Measurements from ENCODE around the gene ITGAL. TPM values are rescaled to one million over a fixed set of nuclear protein-coding genes. Genes with fewer than 3 reads are reported as not detected.

The ITGAL gene
- total RNA-seq, 1 experiment from 2014 or later: not detected

- TF ChIP-seq CTCF (IDR thresholded peaks at IDR 0.05; ENCODE audit: unreplicated experiment): no peak
- Mint-ChIP-seq H3K9me3 (ENCODE audit: low read depth, unreplicated experiment) (no peaks in the 10 kb centered on the region), H3K4me3 (ENCODE audit: low read depth, unreplicated experiment) (peak overlapping the region; percentile 89), H3K36me3 (ENCODE audit: insufficient read depth, unreplicated experiment) (peaks cover 40% of the 10 kb centered on the region), H3K27ac (ENCODE audit: unreplicated experiment) (peak overlapping the region; percentile 79), H3K27me3 (ENCODE audit: unreplicated experiment) (peaks cover 7% of the 10 kb centered on the region), H3K4me1 (ENCODE audit: low read depth, unreplicated experiment) (peaks cover 22% of the 10 kb centered on the region)
- intact Hi-C loops (cut with micrococcal nuclease; ENCODE audit: unreplicated experiment): no loop called here
- DNase-seq: peak; percentile 59
- no TSS peak for BruUV-seq (replicated peaks)
- CTCF ChIA-PET: interaction anchor here (0.6 to 2.1 kb wide), 6 partner anchors 10 to 152 kb away, joined by 3 to 12 read pairs (median 3); partner anchors contain the start of genes DCTPP1 and ZNF688
Observed at GRCh38 chr16:30561089-30561816, 88.7 kb downstream of the ITGAL start.

- Mint-ChIP-seq H3K4me3 (ENCODE audit: low read depth, unreplicated experiment) (peak overlapping the region; percentile 89), H3K27ac (ENCODE audit: unreplicated experiment) (peak overlapping the region; percentile 79), H3K36me3 (ENCODE audit: insufficient read depth, unreplicated experiment) (peaks cover 34% of the 10 kb centered on the region), H3K9me3 (ENCODE audit: low read depth, unreplicated experiment) (no peaks in the 10 kb centered on the region), H3K27me3 (ENCODE audit: unreplicated experiment) (peaks cover 11% of the 10 kb centered on the region), H3K4me1 (ENCODE audit: low read depth, unreplicated experiment) (peaks cover 30% of the 10 kb centered on the region)
- CTCF ChIA-PET: interaction anchor here (1.0 to 2.1 kb wide), 4 partner anchors 9 to 153 kb away, joined by 3 to 12 read pairs (median 7); partner anchors contain the start of genes DCTPP1 and ZNF688
- peak; percentile 65 for DNase-seq
- intact Hi-C loops (cut with micrococcal nuclease; ENCODE audit: unreplicated experiment): no loop called here
- BruUV-seq (replicated peaks): no TSS peak
- TF ChIP-seq CTCF (IDR thresholded peaks at IDR 0.05; ENCODE audit: unreplicated experiment): no peak
Observed at GRCh38 chr16:30562021-30562420, 89.5 kb downstream of the ITGAL start.

- no TSS peak for BruUV-seq (replicated peaks)
- H3K4me3 Mint-ChIP-seq (ENCODE audit: low read depth, unreplicated experiment): no peak overlapping the region
Observed at GRCh38 chr16:30565526-30565925, 93.0 kb downstream of the ITGAL start.

GRCh38 chr16:30565984-30566383 lies 93.4 kb downstream of the ITGAL start:
- intact Hi-C loops (cut with micrococcal nuclease; ENCODE audit: unreplicated experiment): no loop called here
- Mint-ChIP-seq H3K9me3 (ENCODE audit: low read depth, unreplicated experiment) (no peaks in the 10 kb centered on the region), H3K4me1 (ENCODE audit: low read depth, unreplicated experiment) (peaks cover 22% of the 10 kb centered on the region), H3K27ac (ENCODE audit: unreplicated experiment) (no peak overlapping the region), H3K4me3 (ENCODE audit: low read depth, unreplicated experiment) (no peak overlapping the region), H3K27me3 (ENCODE audit: unreplicated experiment) (peaks cover 11% of the 10 kb centered on the region), H3K36me3 (ENCODE audit: insufficient read depth, unreplicated experiment) (peaks cover 13% of the 10 kb centered on the region)
- TF ChIP-seq CTCF (IDR thresholded peaks at IDR 0.05; ENCODE audit: unreplicated experiment): no peak
- BruUV-seq (replicated peaks): no TSS peak
- CTCF ChIA-PET: interaction anchor here (0.7 to 1.1 kb wide), 3 partner anchors 127 to 225 kb away, joined by 3 to 5 read pairs (median 5); partner anchors contain the start of gene DCTPP1
- DNase-seq: no peak

More at GRCh38 chr16:30565526-30565925, 93.0 kb downstream of the ITGAL start:
- CTCF ChIA-PET: interaction anchor here (0.7 to 1.1 kb wide), 3 partner anchors 128 to 224 kb away, joined by 3 to 5 read pairs (median 5); partner anchors contain the start of gene DCTPP1
- no peak overlapping the region for H3K27ac Mint-ChIP-seq (ENCODE audit: unreplicated experiment)
- H3K4me1 Mint-ChIP-seq (ENCODE audit: low read depth, unreplicated experiment): peaks cover 25% of the 10 kb centered on the region
- DNase-seq: no peak
- no peak for TF ChIP-seq CTCF (IDR thresholded peaks at IDR 0.05; ENCODE audit: unreplicated experiment)
- peaks cover 10% of the 10 kb centered on the region for H3K36me3 Mint-ChIP-seq (ENCODE audit: insufficient read depth, unreplicated experiment)
- intact Hi-C loops (cut with micrococcal nuclease; ENCODE audit: unreplicated experiment): no loop called here
- no peaks in the 10 kb centered on the region for H3K9me3 Mint-ChIP-seq (ENCODE audit: low read depth, unreplicated experiment)
- peaks cover 11% of the 10 kb centered on the region for H3K27me3 Mint-ChIP-seq (ENCODE audit: unreplicated experiment)

All from Calu3 (cell line).